ENCODE results near the gene CTNNA3. TPM values are rescaled to one million over a fixed set of nuclear protein-coding genes. Genes with fewer than 3 reads are reported as not detected.

The CTNNA3 gene
- total and polyA plus RNA-seq, 2 of the 4 experiments (the other 2 are of a cell fraction), result 0.19 to 0.90 TPM

DNA sequence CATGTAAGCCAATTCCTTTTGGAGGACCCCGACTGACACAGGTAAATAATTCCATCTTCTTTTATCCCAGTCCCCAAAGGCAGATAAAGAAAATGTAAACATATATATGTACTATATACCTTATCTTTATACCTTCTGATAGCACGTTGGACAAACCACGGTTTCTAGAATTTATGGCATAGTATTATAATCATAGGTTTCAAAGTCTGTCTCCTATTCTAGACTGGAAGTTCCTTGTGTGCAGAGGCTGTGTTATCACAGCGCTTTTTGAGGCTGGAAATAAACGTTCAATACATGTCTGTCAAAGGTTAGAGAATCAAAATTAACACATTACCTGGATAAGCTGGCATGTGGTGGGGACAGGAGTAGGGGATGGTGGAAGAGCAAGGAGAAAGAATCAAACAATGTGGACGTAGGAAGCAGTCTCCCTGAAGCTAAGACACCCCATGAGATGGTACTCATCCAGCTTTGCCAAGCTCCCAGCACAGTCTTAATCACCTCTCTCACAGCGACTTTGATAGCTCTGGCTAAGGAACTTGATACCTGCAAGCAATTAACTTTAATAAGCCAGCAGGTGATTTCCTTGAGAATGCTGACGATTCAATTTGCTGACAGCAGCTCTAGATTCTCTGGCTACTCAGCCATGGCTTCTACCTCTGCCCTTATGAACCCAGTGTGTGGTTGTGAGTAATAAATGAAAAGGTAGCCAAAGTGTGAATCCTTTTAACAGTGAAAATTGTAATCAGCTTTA lies 978.6 kb downstream of the CTNNA3 start:
- H2BK120ac ChIP-seq (ENCODE audit: low read depth, low read length), result no peak overlapping the region
- no peak overlapping the region for H2BK5ac ChIP-seq (ENCODE audit: low read depth, low read length, poor library complexity, severe bottlenecking)
- ATAC-seq (ENCODE audit: low read depth) (no peak), DNase-seq (no peak)
- H3K36me3 ChIP-seq (ENCODE audit: control insufficient read depth, insufficient read depth, low read length), result no peaks in the 10 kb centered on the region
- POLR2A ChIA-PET (ENCODE audit: unreplicated experiment), result no interaction called here
- H3K14ac ChIP-seq (replicated peaks; ENCODE audit: low read depth, low read length), result no peak overlapping the region
- H3K4me2 ChIP-seq (ENCODE audit: low read depth, low read length), result no peak overlapping the region
- 20% methylated on average over 1 of the region's 8 CpGs; no CpG with 5 or more reads in 1 of the 2 experiments for WGBS, 2 experiments (ENCODE audit: extremely low coverage in 2 of 2, insufficient read length in 1 of 2)
- no peak overlapping the region for H3K18ac ChIP-seq (ENCODE audit: low read depth, low read length)
- BruUV-seq (replicated peaks), result no TSS peak
- no peak overlapping the region for H2AFZ ChIP-seq (replicated peaks; ENCODE audit: low read length, poor library complexity)
- no peaks in the 10 kb centered on the region for H3K79me1 ChIP-seq (ENCODE audit: low read depth in 1 of 2, low read length in 2 of 2)
- H3K9me3 ChIP-seq (ENCODE audit: control insufficient read depth, insufficient read depth, low read length), result no peaks in the 10 kb centered on the region
- no peak overlapping the region for H3K4me3 ChIP-seq (ENCODE audit: insufficient read depth, low read depth, low read length)
- H3K27me3 ChIP-seq (ENCODE audit: control insufficient read depth, insufficient read depth, low read length), result no peaks in the 10 kb centered on the region
- CTCF ChIA-PET, result no interaction called here
- H2AK9ac ChIP-seq (replicated peaks; ENCODE audit: low read depth, low read length, poor library complexity), result no peak overlapping the region
- H2AK5ac ChIP-seq (ENCODE audit: low read depth, low read length), result no peak overlapping the region
- H3K27ac ChIP-seq (ENCODE audit: insufficient read depth, low read length), result no peak overlapping the region
- H2BK20ac ChIP-seq (ENCODE audit: low read depth, low read length), result no peak overlapping the region
- no peaks in the 10 kb centered on the region for H4K20me1 ChIP-seq (ENCODE audit: insufficient read depth, low read length)
- H3K9ac ChIP-seq (ENCODE audit: low read depth, low read length), result no peak overlapping the region
- no peaks in the 10 kb centered on the region for H3K9me1 ChIP-seq (ENCODE audit: insufficient read depth, low read length)
- intact Hi-C loops (cut with micrococcal nuclease) (no loop called here), dilution Hi-C loops (cut with HindIII; ENCODE audit: low sequenced_read_pairs, unreplicated experiment) (no loop called here), in situ Hi-C loops (cut with MboI; ENCODE audit: low sequenced_read_pairs) (no loop called here)
- no peak overlapping the region for H3K23ac ChIP-seq (ENCODE audit: low read depth, low read length)
- H4K8ac ChIP-seq (ENCODE audit: low read depth in 2 of 2, low read length in 2 of 2), result no peak overlapping the region
- H3K56ac ChIP-seq (ENCODE audit: extremely low read depth, insufficient read depth, low read length), result no peak overlapping the region
- H4K91ac ChIP-seq (ENCODE audit: insufficient read depth, low read depth, low read length), result no peak overlapping the region
- no peak for TF ChIP-seq RFX5 (IDR thresholded peaks at IDR 0.05; ENCODE audit: low read depth, low read length)
- no peak for TF ChIP-seq POLR2A (IDR thresholded peaks at IDR 0.05; ENCODE audit: low read depth, low read length)
- no peak for TF ChIP-seq FOS (IDR thresholded peaks at IDR 0.05; ENCODE audit: low read depth, low read length)
- TF ChIP-seq SMC3 (IDR thresholded peaks at IDR 0.05; ENCODE audit: low read depth, low read length), result no peak
- no peak for TF ChIP-seq MXI1 (IDR thresholded peaks at IDR 0.05; ENCODE audit: borderline replicate concordance, low read depth, low read length)
- TF ChIP-seq, protein P1, sequence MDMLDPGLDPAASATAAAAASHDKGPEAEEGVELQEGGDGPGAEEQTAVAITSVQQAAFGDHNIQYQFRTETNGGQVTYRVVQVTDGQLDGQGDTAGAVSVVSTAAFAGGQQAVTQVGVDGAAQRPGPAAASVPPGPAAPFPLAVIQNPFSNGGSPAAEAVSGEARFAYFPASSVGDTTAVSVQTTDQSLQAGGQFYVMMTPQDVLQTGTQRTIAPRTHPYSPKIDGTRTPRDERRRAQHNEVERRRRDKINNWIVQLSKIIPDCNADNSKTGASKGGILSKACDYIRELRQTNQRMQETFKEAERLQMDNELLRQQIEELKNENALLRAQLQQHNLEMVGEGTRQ (IDR thresholded peaks at IDR 0.05; ENCODE audit: low read depth, low read length), result no peak
- TF ChIP-seq CEBPB (IDR thresholded peaks at IDR 0.05; ENCODE audit: low read depth, low read length), result no peak
- no peak for TF ChIP-seq RAD21 (IDR thresholded peaks at IDR 0.05; ENCODE audit: low read length)
- TF ChIP-seq MAZ (IDR thresholded peaks at IDR 0.05; ENCODE audit: borderline replicate concordance, low read depth, low read length), result no peak
- no peak for TF ChIP-seq RCOR1 (IDR thresholded peaks at IDR 0.05; ENCODE audit: insufficient replicate concordance, low read length)
- TF ChIP-seq MAFK (IDR thresholded peaks at IDR 0.05; ENCODE audit: low read depth, low read length), result no peak
- TF ChIP-seq CHD1 (IDR thresholded peaks at IDR 0.05; ENCODE audit: low read depth, low read length), result no peak
- TF ChIP-seq, protein P2, sequence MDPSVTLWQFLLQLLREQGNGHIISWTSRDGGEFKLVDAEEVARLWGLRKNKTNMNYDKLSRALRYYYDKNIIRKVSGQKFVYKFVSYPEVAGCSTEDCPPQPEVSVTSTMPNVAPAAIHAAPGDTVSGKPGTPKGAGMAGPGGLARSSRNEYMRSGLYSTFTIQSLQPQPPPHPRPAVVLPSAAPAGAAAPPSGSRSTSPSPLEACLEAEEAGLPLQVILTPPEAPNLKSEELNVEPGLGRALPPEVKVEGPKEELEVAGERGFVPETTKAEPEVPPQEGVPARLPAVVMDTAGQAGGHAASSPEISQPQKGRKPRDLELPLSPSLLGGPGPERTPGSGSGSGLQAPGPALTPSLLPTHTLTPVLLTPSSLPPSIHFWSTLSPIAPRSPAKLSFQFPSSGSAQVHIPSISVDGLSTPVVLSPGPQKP (IDR thresholded peaks at IDR 0.05; ENCODE audit: borderline replicate concordance, low read depth, low read length), result no peak
- no peaks in the 10 kb centered on the region for H3K4me1 ChIP-seq (ENCODE audit: control insufficient read depth, insufficient read depth, low read length)
- H3K4ac ChIP-seq (ENCODE audit: low read depth, low read length), result no peak overlapping the region
- H4K5ac ChIP-seq (ENCODE audit: low read depth, low read length), result no peak overlapping the region
- no peak overlapping the region for H2BK15ac ChIP-seq (ENCODE audit: low read depth, low read length)
